IPS DF 6.9 (cell line): Measurements from ENCODE around the gene GRK4.

Source experiments
- DNase-seq: peaks from one replicate; pipeline ENCODE4 v3.0.0-alpha.2; 2013; ENCODE audit warnings: low read depth, low spot score
- H3K27ac ChIP-seq: one replicate; pipeline ENCODE4 v1.5.1; 2013; ENCODE audit warnings: low read length, control low read depth
- H3K27me3 ChIP-seq: 2 replicates; pipeline ENCODE4 v1.6.1; 2013; ENCODE audit warnings: mild to moderate bottlenecking, low read length; ENCODE audit not compliant: control insufficient read depth, insufficient read depth
- H3K36me3 ChIP-seq: 2 replicates; pipeline ENCODE4 v1.6.1; 2013; ENCODE audit warnings: low read length; ENCODE audit not compliant: control insufficient read depth, insufficient read depth
- H3K4me1 ChIP-seq: 2 replicates; pipeline ENCODE4 v1.6.1; 2013; ENCODE audit warnings: low read length; ENCODE audit not compliant: control insufficient read depth, insufficient read depth
- H3K4me3 ChIP-seq: 2 replicates; pipeline ENCODE4 v1.5.1; 2013; ENCODE audit warnings: mild to moderate bottlenecking, low read length
- H3K9me3 ChIP-seq: 2 replicates; pipeline ENCODE4 v1.6.1; 2013; ENCODE audit warnings: low read length, inconsistent platforms; ENCODE audit not compliant: control insufficient read depth, insufficient read depth
- WGBS: extraction: QIAGEN DNeasy Blood & Tissue Kit; methylation state at CpG from one replicate; pipeline ENCODE4 v1.1.7; 2013; ENCODE audit warnings: mixed read lengths, missing lambda C conversion rate; ENCODE audit not compliant: insufficient read length, insufficient coverage; 5-methylcytosine and 5-hydroxymethylcytosine counted together

The GRK4 gene

DNA sequence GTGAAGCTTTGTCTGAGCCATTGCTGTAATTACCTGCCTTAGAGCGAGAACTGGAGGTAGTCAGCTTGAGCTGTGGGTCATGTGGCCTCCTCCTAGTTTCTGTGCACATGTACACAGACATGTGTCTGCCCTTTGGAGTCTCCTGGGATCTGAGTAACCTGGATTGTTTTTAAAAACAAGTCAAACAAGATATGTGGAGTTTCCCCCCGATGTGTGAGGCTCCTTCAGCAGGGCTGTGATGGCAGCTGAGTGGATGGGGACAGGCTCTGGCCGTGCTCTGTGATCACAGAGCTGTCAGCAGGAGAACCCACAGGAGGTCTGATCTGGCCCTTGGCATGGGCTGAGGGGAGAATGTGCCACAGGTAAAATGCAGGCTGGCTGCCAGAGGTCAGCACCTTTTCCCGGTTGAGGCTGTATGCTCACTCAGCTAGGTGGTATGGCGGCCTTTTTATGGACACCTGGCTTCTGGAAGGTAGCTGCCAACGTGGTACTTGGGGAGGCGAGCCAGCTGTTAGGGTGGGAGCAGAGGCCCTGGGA, 38.5 kb upstream of the GRK4 start:
- H3K9me3 ChIP-seq: no peaks in the 10 kb centered on the region
- peaks cover 3% of the 10 kb centered on the region for H3K4me1 ChIP-seq
- H3K4me3 ChIP-seq: no peak overlapping the region
- no peak overlapping the region for H3K27ac ChIP-seq
- H3K27me3 ChIP-seq: no peaks in the 10 kb centered on the region
- no CpG with 5 or more reads among the region's 7 CpGs for WGBS
- H3K36me3 ChIP-seq: peaks cover 13% of the 10 kb centered on the region; the same call in 1 of the 2 replicates
- DNase-seq: no peak

GRCh38 chr4:2925496-2925895, 37.9 kb upstream of the GRK4 start:
- Histone ChIP-seq H3K9me3 (no peaks in the 10 kb centered on the region), H3K4me3 (no peak overlapping the region), H3K4me1 (peaks cover 3% of the 10 kb centered on the region), H3K27me3 (no peaks in the 10 kb centered on the region), H3K27ac (no peak overlapping the region), H3K36me3 (peaks cover 17% of the 10 kb centered on the region)
- WGBS: no CpG with 5 or more reads among the region's 5 CpGs
- no peak for DNase-seq

GRCh38 chr4:2925931-2926860, 37.2 kb upstream of the GRK4 start:
- no CpG with 5 or more reads among the region's 41 CpGs for WGBS
- H3K27ac ChIP-seq: no peak overlapping the region
- peaks cover 20% of the 10 kb centered on the region for H3K36me3 ChIP-seq
- peaks cover 3% of the 10 kb centered on the region for H3K4me1 ChIP-seq
- no peak for DNase-seq
- no peaks in the 10 kb centered on the region for H3K27me3 ChIP-seq
- no peak overlapping the region for H3K4me3 ChIP-seq
- no peaks in the 10 kb centered on the region for H3K9me3 ChIP-seq

DNA sequence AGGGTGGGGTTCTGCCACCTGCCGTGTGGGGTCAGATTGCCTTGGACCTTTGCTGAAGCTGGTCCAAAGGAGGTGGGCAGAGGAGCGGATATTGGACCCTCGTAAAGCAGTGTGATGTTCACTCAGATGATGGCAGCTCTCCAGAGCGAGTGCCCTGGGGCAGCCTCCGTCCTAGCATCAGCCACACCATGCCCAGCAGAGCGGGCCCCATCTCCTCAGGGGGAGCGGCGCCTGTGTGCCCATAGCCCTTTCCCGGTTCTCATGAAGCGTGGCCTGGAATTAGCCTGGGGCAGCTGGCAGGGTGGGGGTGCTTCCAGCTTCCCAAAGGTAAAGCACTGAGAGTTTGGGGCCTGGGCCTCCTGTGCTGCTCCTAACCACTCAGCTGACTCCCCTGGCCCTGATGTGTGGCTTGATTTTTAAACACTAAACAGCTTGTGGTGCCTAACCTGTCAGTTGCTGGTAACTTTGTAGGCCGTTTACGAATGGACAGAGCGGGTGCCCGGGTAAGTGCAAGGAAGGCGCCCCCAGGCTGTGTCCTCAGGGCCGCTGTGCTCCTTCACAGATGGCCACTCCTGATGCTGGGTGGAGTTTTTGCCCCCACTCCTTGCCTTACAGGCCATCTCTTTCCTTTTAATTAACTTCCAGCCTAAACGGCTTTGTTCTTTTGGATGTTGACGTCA, 36.2 kb upstream of the GRK4 start:
- Histone ChIP-seq H3K36me3 (peaks cover 25% of the 10 kb centered on the region), H3K27ac (no peak overlapping the region), H3K9me3 (no peaks in the 10 kb centered on the region), H3K27me3 (no peaks in the 10 kb centered on the region), H3K4me3 (no peak overlapping the region), H3K4me1 (peaks cover 3% of the 10 kb centered on the region)
- no peak for DNase-seq
- WGBS: no CpG with 5 or more reads among the region's 18 CpGs

DNA sequence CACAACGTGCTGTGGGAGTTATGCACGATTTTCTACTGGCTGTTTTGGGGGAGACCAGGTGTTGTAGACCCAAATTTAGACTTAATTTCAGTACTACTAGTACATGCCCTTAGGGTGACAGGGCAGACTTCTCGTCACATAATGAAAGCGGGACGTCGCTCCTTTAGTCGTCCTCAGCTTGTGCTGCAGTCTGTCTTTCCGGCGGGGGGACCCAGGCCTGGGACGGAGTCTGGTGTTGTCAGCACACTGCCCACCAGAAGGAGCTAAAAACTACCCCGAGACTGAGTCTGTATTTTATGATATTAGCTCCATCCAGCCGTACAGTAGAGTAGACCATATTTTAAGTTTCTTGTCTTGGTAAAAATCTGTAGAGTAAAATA, 35.7 kb upstream of the GRK4 start:
- peaks cover 25% of the 10 kb centered on the region for H3K36me3 ChIP-seq
- no peak for DNase-seq
- H3K9me3 ChIP-seq: no peaks in the 10 kb centered on the region
- H3K4me1 ChIP-seq: peaks cover 3% of the 10 kb centered on the region
- WGBS: no CpG with 5 or more reads among the region's 12 CpGs
- no peak overlapping the region for H3K4me3 ChIP-seq
- H3K27me3 ChIP-seq: no peaks in the 10 kb centered on the region
- H3K27ac ChIP-seq: no peak overlapping the region

GRCh38 chr4:2928242-2929176, 34.9 kb upstream of the GRK4 start:
- Histone ChIP-seq H3K27me3 (no peaks in the 10 kb centered on the region), H3K36me3 (peaks cover 25% of the 10 kb centered on the region), H3K9me3 (no peaks in the 10 kb centered on the region), H3K4me3 (no peak overlapping the region), H3K4me1 (peaks cover 3% of the 10 kb centered on the region), H3K27ac (no peak overlapping the region)
- WGBS: no CpG with 5 or more reads among the region's 32 CpGs
- DNase-seq: no peak

GRCh38 chr4:2929469-2929868, 33.9 kb upstream of the GRK4 start:
- Histone ChIP-seq H3K27me3 (no peaks in the 10 kb centered on the region), H3K4me1 (no peaks in the 10 kb centered on the region; the same call in 1 of the 2 replicates), H3K36me3 (peaks cover 25% of the 10 kb centered on the region), H3K4me3 (no peak overlapping the region), H3K9me3 (no peaks in the 10 kb centered on the region), H3K27ac (no peak overlapping the region)
- DNase-seq: no peak
- no CpG with 5 or more reads among the region's 16 CpGs for WGBS

- WGBS: no CpG with 5 or more reads among the region's 12 CpGs
- Histone ChIP-seq H3K36me3 (peaks cover 25% of the 10 kb centered on the region), H3K27ac (no peak overlapping the region), H3K4me1 (no peaks in the 10 kb centered on the region; the same call in 1 of the 2 replicates), H3K9me3 (no peaks in the 10 kb centered on the region), H3K27me3 (no peaks in the 10 kb centered on the region), H3K4me3 (no peak overlapping the region)
- DNase-seq: no peak
Measured at GRCh38 chr4:2930135-2930757, 33.1 kb upstream of the GRK4 start.

- H3K4me1 ChIP-seq: no peaks in the 10 kb centered on the region; the same call in 1 of the 2 replicates
- no peaks in the 10 kb centered on the region for H3K9me3 ChIP-seq
- H3K36me3 ChIP-seq: peaks cover 25% of the 10 kb centered on the region
- no peak overlapping the region for H3K4me3 ChIP-seq
- no CpG with 5 or more reads among the region's 34 CpGs for WGBS
- H3K27ac ChIP-seq: no peak overlapping the region
- no peak for DNase-seq
- H3K27me3 ChIP-seq: no peaks in the 10 kb centered on the region
Measured at GRCh38 chr4:2930758-2931511, 32.4 kb upstream of the GRK4 start.
